Measurements from ENCODE around the gene PLEKHA6.

DNA sequence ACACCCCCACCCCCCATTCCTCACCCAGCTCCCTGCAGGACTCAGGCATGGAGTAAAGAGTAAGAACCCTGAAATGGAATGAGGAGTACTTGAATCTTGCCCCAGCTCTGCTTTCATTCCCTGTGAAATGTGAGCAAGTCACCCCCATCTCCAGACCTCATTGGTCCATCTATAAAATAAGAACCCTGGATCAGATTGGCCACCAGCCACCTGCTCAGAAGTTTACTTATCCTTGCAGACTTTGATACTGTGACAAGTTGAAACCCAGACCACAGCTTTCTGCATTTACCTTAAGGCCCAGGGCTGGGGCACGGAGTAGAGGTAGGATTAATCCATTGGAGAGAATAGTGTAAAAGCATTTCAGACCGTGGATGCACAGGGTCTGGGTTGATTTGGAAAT, 165.6 kb downstream of the PLEKHA6 start:
- TF ChIP-seq, protein P1, sequence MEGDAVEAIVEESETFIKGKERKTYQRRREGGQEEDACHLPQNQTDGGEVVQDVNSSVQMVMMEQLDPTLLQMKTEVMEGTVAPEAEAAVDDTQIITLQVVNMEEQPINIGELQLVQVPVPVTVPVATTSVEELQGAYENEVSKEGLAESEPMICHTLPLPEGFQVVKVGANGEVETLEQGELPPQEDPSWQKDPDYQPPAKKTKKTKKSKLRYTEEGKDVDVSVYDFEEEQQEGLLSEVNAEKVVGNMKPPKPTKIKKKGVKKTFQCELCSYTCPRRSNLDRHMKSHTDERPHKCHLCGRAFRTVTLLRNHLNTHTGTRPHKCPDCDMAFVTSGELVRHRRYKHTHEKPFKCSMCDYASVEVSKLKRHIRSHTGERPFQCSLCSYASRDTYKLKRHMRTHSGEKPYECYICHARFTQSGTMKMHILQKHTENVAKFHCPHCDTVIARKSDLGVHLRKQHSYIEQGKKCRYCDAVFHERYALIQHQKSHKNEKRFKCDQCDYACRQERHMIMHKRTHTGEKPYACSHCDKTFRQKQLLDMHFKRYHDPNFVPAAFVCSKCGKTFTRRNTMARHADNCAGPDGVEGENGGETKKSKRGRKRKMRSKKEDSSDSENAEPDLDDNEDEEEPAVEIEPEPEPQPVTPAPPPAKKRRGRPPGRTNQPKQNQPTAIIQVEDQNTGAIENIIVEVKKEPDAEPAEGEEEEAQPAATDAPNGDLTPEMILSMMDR (conservative IDR thresholded peaks at IDR 0.05) = no peak
- TF ChIP-seq ZFX (IDR thresholded peaks at IDR 0.05) = no peak
